Neural progenitor cell (in vitro differentiated cells): ENCODE results near the gene COG5. TPM values are rescaled to one million over a fixed set of nuclear protein-coding genes. Genes with fewer than 3 reads are reported as not detected.

Experiments
- DNase-seq: peaks from one replicate; pipeline ENCODE4 v3.0.0-alpha.2; 2016; ENCODE audit warnings: low spot score
- H2AFZ ChIP-seq: fragments of 200-600 bp; sonication (generic); replicated peaks from 2 replicates; pipeline ENCODE4 v1.6.1; 2016; ENCODE audit warnings: antibody characterized with exemption
- H3F3A ChIP-seq: fragments of 200-600 bp; sonication (generic); 2 replicates; pipeline ENCODE4 v1.6.1; 2016; ENCODE audit warnings: antibody characterized with exemption, low read depth
- H3K27ac ChIP-seq: fragments of 200-600 bp; sonication (generic); 2 replicates; pipeline ENCODE4 v1.5.1; 2016; ENCODE audit warnings: mild to moderate bottlenecking
- H3K27me3 ChIP-seq: fragments of 200-600 bp; sonication (generic); 2 replicates; pipeline ENCODE4 v1.6.1; 2016; ENCODE audit warnings: mild to moderate bottlenecking, moderate library complexity
- H3K36me3 ChIP-seq: fragments of 200-600 bp; sonication (generic); 2 replicates; pipeline ENCODE4 v1.5.1; 2016
- H3K4me1 ChIP-seq: fragments of 200-600 bp; sonication (generic); 2 replicates; pipeline ENCODE4 v1.6.1; 2016; ENCODE audit warnings: mixed run types
- H3K4me2 ChIP-seq: fragments of 200-600 bp; sonication (generic); 2 replicates; pipeline ENCODE4 v1.6.1; 2016
- H3K4me3 ChIP-seq: fragments of 200-600 bp; sonication (generic); 2 replicates; pipeline ENCODE4 v1.5.1; 2016
- H3K79me2 ChIP-seq: fragments of 200-600 bp; sonication (generic); 2 replicates; pipeline ENCODE4 v1.6.1; 2016; ENCODE audit warnings: low read depth
- H3K9ac ChIP-seq: fragments of 200-600 bp; sonication (generic); 2 replicates; pipeline ENCODE4 v1.6.1; 2016
- H3K9me3 ChIP-seq: fragments of 200-600 bp; sonication (generic); 2 replicates; pipeline ENCODE4 v1.5.1; 2016; ENCODE audit warnings: low read depth
- H4K20me1 ChIP-seq: fragments of 200-600 bp; sonication (generic); 2 replicates; pipeline ENCODE4 v1.6.1; 2016; ENCODE audit warnings: low read depth
- H3K27ac Mint-ChIP-seq: 3 replicates; pipeline ENCODE4 v1.8.0; 2021; ENCODE audit warnings: mixed read lengths
- H3K27me3 Mint-ChIP-seq: 2 replicates; pipeline ENCODE4 v1.8.0; 2022; ENCODE audit warnings: low read depth, mild to moderate bottlenecking, inconsistent platforms, moderate library complexity, mixed read lengths; ENCODE audit not compliant: insufficient read depth
- H3K36me3 Mint-ChIP-seq: 3 replicates; pipeline ENCODE4 v1.8.0; 2021; ENCODE audit warnings: mixed read lengths
- H3K4me1 Mint-ChIP-seq: 3 replicates; pipeline ENCODE4 v1.8.0; 2021; ENCODE audit warnings: mixed read lengths
- H3K4me3 Mint-ChIP-seq: 3 replicates; pipeline ENCODE4 v1.8.0; 2021; ENCODE audit warnings: mild to moderate bottlenecking, moderate library complexity, mixed read lengths
- H3K9me3 Mint-ChIP-seq: 3 replicates; pipeline ENCODE4 v1.8.0; 2020; ENCODE audit warnings: mixed read lengths
- CTCF ChIP-seq: fragments of 200-600 bp; sonication (generic); IDR thresholded peaks from 2 replicates; pipeline ENCODE4 v1.5.1; 2017; ENCODE audit warnings: antibody characterized with exemption, mild to moderate bottlenecking
- EZH2 ChIP-seq: fragments of 200-600 bp; sonication (generic); IDR thresholded peaks from 2 replicates; pipeline ENCODE4 v1.6.1; 2017; ENCODE audit warnings: antibody characterized with exemption, mild to moderate bottlenecking, moderate library complexity
- EZH2phosphoT487 ChIP-seq: fragments of 200-600 bp; sonication (generic); IDR thresholded peaks from 2 replicates; pipeline ENCODE4 v1.6.1; 2017; ENCODE audit warnings: antibody characterized with exemption
- total RNA-seq: library from RNA; depleted of rRNA; stranded (reverse); fragments of >200 nt; gene quantifications from 2 replicates; pipeline ENCODE4 v1.2.3, GENCODE V29; 2015; ENCODE audit warnings: low replicate concordance

The COG5 gene
- total RNA-seq, 1 donor from 2014 or later = 90.5 TPM

- peaks cover 13% of the 10 kb centered on the region for H3K36me3 ChIP-seq
Observed at GRCh38 chr7:107206136-107206535, 357.6 kb downstream of the COG5 start.

GRCh38 chr7:107203607-107204006 lies 360.1 kb downstream of the COG5 start:
- Histone ChIP-seq H3K4me2 (no peak overlapping the region), H3K27ac (no peak overlapping the region), H3K79me2 (no peaks in the 10 kb centered on the region), H3K9ac (no peak overlapping the region), H3K36me3 (peaks cover 13% of the 10 kb centered on the region), H3K4me3 (no peak overlapping the region), H4K20me1 (no peaks in the 10 kb centered on the region), H3K4me1 (no peaks in the 10 kb centered on the region), H2AFZ (no peak overlapping the region), H3K27me3 (no peaks in the 10 kb centered on the region), H3K9me3 (no peaks in the 10 kb centered on the region), H3F3A (no peaks in the 10 kb centered on the region)
- no peak for DNase-seq
- Mint-ChIP-seq H3K9me3 (no peaks in the 10 kb centered on the region), H3K36me3 (peaks cover 33% of the 10 kb centered on the region), H3K27me3 (peaks cover 3% of the 10 kb centered on the region), H3K4me3 (no peak overlapping the region), H3K27ac (peak overlapping the region; percentile 34), H3K4me1 (no peaks in the 10 kb centered on the region)
- no peak for TF ChIP-seq EZH2
- TF ChIP-seq CTCF = no peak

More at GRCh38 chr7:107206136-107206535, 357.6 kb downstream of the COG5 start:
- H3K27ac Mint-ChIP-seq = no peak overlapping the region
- TF ChIP-seq EZH2phosphoT487 (no peak), CTCF (no peak), EZH2 (no peak)
- DNase-seq = no peak
- Histone ChIP-seq H4K20me1 (no peaks in the 10 kb centered on the region), H3K79me2 (no peaks in the 10 kb centered on the region), H3K27ac (no peak overlapping the region), H3K9me3 (no peaks in the 10 kb centered on the region), H3K9ac (no peak overlapping the region), H3K27me3 (no peaks in the 10 kb centered on the region), H2AFZ (no peak overlapping the region), H3K4me2 (no peak overlapping the region), H3K4me3 (no peak overlapping the region), H3K4me1 (no peaks in the 10 kb centered on the region), H3F3A (no peaks in the 10 kb centered on the region)
- H3K4me1 Mint-ChIP-seq = no peaks in the 10 kb centered on the region
- H3K27me3 Mint-ChIP-seq = peaks cover 3% of the 10 kb centered on the region
- peaks cover 32% of the 10 kb centered on the region for H3K36me3 Mint-ChIP-seq
- no peak overlapping the region for H3K4me3 Mint-ChIP-seq
- no peaks in the 10 kb centered on the region for H3K9me3 Mint-ChIP-seq

GRCh38 chr7:107201795-107202450 lies 361.8 kb downstream of the COG5 start:
- Histone ChIP-seq H2AFZ (no peak overlapping the region), H3K4me1 (no peaks in the 10 kb centered on the region), H3K27ac (no peak overlapping the region), H3K36me3 (peaks cover 13% of the 10 kb centered on the region), H3K9me3 (no peaks in the 10 kb centered on the region), H4K20me1 (no peaks in the 10 kb centered on the region), H3K79me2 (no peaks in the 10 kb centered on the region), H3K4me2 (no peak overlapping the region), H3F3A (no peaks in the 10 kb centered on the region), H3K9ac (no peak overlapping the region), H3K27me3 (no peaks in the 10 kb centered on the region), H3K4me3 (no peak overlapping the region)
- H3K27ac Mint-ChIP-seq = no peak overlapping the region
- peak; percentile 56 for TF ChIP-seq CTCF
- no peak for TF ChIP-seq EZH2
- DNase-seq = peak; percentile 45
- H3K4me3 Mint-ChIP-seq = no peak overlapping the region
- H3K9me3 Mint-ChIP-seq = no peaks in the 10 kb centered on the region
- H3K36me3 Mint-ChIP-seq = peaks cover 35% of the 10 kb centered on the region
- H3K27me3 Mint-ChIP-seq = no peaks in the 10 kb centered on the region
- no peaks in the 10 kb centered on the region for H3K4me1 Mint-ChIP-seq
